Kasumi-1 (cell line): ENCODE measurements around the gene AKAP13.
"Not testable (repeated sequence)": the region's sequence is repeated elsewhere in the genome, so short reads cannot be mapped to it uniquely, and the experiment has no call there.

Experiments
- DNase-seq, 2 experiments: peaks; one replicate each; lab custom pipeline; 2025; lab: John Stamatoyannopoulos, UW

AKAP13 gene

GRCh38 chr15:85348048-85348766, 32.2 kb upstream of the AKAP13 start:
- DNase-seq, result not testable (repeated sequence)

- not testable (repeated sequence) for DNase-seq
These were observed 31.3 kb upstream of the AKAP13 start for GRCh38 chr15:85349062-85349461.

GRCh38 chr15:85350395-85350794, 30.0 kb upstream of the AKAP13 start:
- no peak for DNase-seq

GRCh38 chr15:85351501-85351900, 28.9 kb upstream of the AKAP13 start:
- not testable (repeated sequence) for DNase-seq

GRCh38 chr15:85351965-85352364, 28.4 kb upstream of the AKAP13 start:
- no peak for DNase-seq

GRCh38 chr15:85353516-85353915, 26.9 kb upstream of the AKAP13 start:
- DNase-seq, result no peak

GRCh38 chr15:85354461-85354860, 25.9 kb upstream of the AKAP13 start:
- no peak for DNase-seq

- no peak for DNase-seq
These were observed 25.5 kb upstream of the AKAP13 start for GRCh38 chr15:85354948-85355347.

- DNase-seq, result no peak
These were observed 24.1 kb upstream of the AKAP13 start for GRCh38 chr15:85356276-85356675.

- no peak for DNase-seq
These were observed 19.1 kb upstream of the AKAP13 start for GRCh38 chr15:85361323-85361722.

- DNase-seq, result no peak
These were observed 17.8 kb upstream of the AKAP13 start for GRCh38 chr15:85362436-85363081.

GRCh38 chr15:85365980-85366379, 14.4 kb upstream of the AKAP13 start:
- DNase-seq, result no peak

GRCh38 chr15:85367741-85368140, 12.7 kb upstream of the AKAP13 start:
- no peak for DNase-seq

GRCh38 chr15:85374831-85375230, 5.6 kb upstream of the AKAP13 start:
- DNase-seq, result no peak

- no peak for DNase-seq
These were observed 3.1 kb upstream of the AKAP13 start for GRCh38 chr15:85377269-85377668.

GRCh38 chr15:85377986-85378385, 2.4 kb upstream of the AKAP13 start:
- DNase-seq, result no peak

GRCh38 chr15:85379403-85380131, 836 bp upstream of the AKAP13 start:
- peak in 1 of 2 experiments; percentile 19 for DNase-seq

- DNase-seq, result no peak
These were observed 624 bp downstream of the AKAP13 start for GRCh38 chr15:85380812-85381642.

GRCh38 chr15:85381850-85382751, 1.7 kb downstream of the AKAP13 start:
- DNase-seq, result no peak

- no peak for DNase-seq
These were observed 2.5 kb downstream of the AKAP13 start for GRCh38 chr15:85382942-85383341.
